HFFc6 (cell line): ENCODE data around the gene JAKMIP1. TPM values are rescaled to one million over a fixed set of nuclear protein-coding genes. Genes with fewer than 3 reads are reported as not detected.

Source experiments
- DNase-seq: peaks from one replicate; pipeline ENCODE4 v3.0.0-alpha.2; 2018
- H3K27ac Mint-ChIP-seq: 2 replicates; pipeline ENCODE4 v1.8.0; 2020; ENCODE audit warnings: mild to moderate bottlenecking, mixed read lengths
- H3K27me3 Mint-ChIP-seq: 2 replicates; pipeline ENCODE4 v1.8.0; 2021; ENCODE audit warnings: mild to moderate bottlenecking, moderate library complexity, mixed read lengths; ENCODE audit not compliant: insufficient read depth
- H3K36me3 Mint-ChIP-seq: 2 replicates; pipeline ENCODE4 v1.8.0; 2021; ENCODE audit warnings: low read depth, mixed read lengths
- H3K4me1 Mint-ChIP-seq: 2 replicates; pipeline ENCODE4 v1.8.0; 2020; ENCODE audit warnings: low read depth, mixed read lengths
- H3K4me3 Mint-ChIP-seq: 2 replicates; pipeline ENCODE4 v1.8.0; 2020; ENCODE audit warnings: mild to moderate bottlenecking, moderate library complexity, mixed read lengths
- H3K9me3 Mint-ChIP-seq: 2 replicates; pipeline ENCODE4 v1.8.0; 2020; ENCODE audit warnings: mild to moderate bottlenecking, mixed read lengths
- total RNA-seq, 6 experiments: library from RNA; stranded (reverse); fragmentation: NEBNext Ultra II Directional; extraction: Animal tissue kit (Norgen Biotek cat#: 25700); gene quantifications; 2 replicates in 1 of 6; 3 replicates in 5 of 6; pipeline ENCODE4 v1.2.3, GENCODE V29; 2021
- TF ChIP-seq, protein P1 (sequence below): fragments of 200-600 bp; sonication (generic); IDR thresholded peaks from 2 replicates; pipeline ENCODE4 v1.5.0; 2021; ENCODE audit warnings: antibody characterized with exemption, mild to moderate bottlenecking

JAKMIP1 gene
- total RNA-seq, 6 experiments from 2014 or later, result not detected

DNA sequence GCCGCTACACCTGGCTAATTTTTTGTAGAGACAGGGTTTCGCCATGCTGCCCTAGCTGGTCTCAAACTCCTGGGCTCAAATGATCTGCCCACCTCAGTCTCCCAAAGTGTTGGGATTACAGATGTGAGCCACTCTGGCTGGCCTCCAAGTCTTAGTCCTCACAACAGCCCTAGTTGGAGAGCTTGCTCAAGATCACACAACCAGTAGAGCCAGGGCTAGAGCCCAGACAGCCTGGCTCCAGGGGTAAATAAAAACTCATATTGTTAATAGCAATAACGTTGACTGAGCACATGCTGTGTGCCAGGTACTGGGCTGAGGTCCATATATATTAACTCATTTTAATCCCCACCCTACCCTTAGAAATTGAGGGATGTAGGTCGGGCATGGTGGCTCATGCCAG lies 7.3 kb upstream of the JAKMIP1 start:
- Mint-ChIP-seq H3K9me3 (peaks cover 11% of the 10 kb centered on the region; the same call in 1 of the 2 replicates), H3K4me3 (no peak overlapping the region), H3K27ac (no peak overlapping the region), H3K4me1 (no peaks in the 10 kb centered on the region), H3K27me3 (peaks cover 3% of the 10 kb centered on the region; the same call in 1 of the 2 replicates), H3K36me3 (no peaks in the 10 kb centered on the region)
- TF ChIP-seq, protein P1, sequence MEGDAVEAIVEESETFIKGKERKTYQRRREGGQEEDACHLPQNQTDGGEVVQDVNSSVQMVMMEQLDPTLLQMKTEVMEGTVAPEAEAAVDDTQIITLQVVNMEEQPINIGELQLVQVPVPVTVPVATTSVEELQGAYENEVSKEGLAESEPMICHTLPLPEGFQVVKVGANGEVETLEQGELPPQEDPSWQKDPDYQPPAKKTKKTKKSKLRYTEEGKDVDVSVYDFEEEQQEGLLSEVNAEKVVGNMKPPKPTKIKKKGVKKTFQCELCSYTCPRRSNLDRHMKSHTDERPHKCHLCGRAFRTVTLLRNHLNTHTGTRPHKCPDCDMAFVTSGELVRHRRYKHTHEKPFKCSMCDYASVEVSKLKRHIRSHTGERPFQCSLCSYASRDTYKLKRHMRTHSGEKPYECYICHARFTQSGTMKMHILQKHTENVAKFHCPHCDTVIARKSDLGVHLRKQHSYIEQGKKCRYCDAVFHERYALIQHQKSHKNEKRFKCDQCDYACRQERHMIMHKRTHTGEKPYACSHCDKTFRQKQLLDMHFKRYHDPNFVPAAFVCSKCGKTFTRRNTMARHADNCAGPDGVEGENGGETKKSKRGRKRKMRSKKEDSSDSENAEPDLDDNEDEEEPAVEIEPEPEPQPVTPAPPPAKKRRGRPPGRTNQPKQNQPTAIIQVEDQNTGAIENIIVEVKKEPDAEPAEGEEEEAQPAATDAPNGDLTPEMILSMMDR, result no peak
- no peak for DNase-seq

DNA sequence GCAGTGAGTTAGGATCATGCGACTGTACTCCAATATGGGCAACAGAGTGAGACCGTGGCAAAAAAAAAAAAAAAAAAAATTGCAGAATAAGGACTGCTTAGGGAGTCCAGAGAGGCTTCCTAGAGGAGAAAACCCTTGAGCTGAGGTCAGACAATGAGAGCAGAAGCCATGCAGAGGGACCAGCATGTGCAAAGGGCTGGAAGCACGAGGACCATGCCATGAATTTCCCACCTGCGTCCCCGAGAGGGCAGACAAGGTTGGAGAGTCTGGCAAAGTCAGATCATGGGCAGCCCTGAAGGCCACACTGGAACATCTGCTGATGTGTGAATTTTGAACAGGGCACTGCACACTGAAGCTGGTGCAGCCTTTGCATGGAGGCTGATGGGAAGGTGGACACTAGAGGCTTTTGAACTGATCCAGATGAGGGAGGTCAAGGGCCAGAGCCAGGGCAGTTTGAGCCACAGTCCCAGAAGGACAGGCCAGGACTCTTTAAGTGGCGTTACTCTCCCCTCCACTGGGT lies 6.5 kb upstream of the JAKMIP1 start:
- peaks cover 11% of the 10 kb centered on the region; the same call in 1 of the 2 replicates for H3K9me3 Mint-ChIP-seq
- DNase-seq, result no peak
- no peaks in the 10 kb centered on the region for H3K4me1 Mint-ChIP-seq
- peaks cover 5% of the 10 kb centered on the region; the same call in 1 of the 2 replicates for H3K27me3 Mint-ChIP-seq
- TF ChIP-seq, protein P1, result no peak
- H3K36me3 Mint-ChIP-seq, result no peaks in the 10 kb centered on the region
- no peak overlapping the region for H3K27ac Mint-ChIP-seq
- H3K4me3 Mint-ChIP-seq, result no peak overlapping the region

DNA sequence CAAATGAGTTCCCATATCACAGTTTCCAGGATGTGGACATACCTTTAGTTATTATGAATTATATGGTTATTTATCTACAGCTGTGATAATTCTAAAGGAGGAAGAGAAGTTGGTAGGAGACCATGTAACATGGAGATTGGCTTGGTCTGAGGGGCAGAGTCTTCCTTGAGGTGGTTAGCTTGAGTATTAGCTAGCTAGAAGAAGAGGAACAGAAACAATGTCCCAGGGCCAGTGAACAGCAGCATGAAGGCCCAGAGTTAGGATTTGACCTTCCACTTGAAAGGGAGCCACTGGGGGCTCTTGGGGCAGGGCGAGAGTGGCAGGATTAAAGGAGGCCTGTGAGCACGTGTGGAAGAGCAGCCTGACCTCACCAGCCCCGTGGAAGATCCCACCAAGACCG lies 5.6 kb upstream of the JAKMIP1 start:
- Mint-ChIP-seq H3K27me3 (peaks cover 10% of the 10 kb centered on the region), H3K27ac (no peak overlapping the region), H3K4me1 (no peaks in the 10 kb centered on the region), H3K9me3 (peaks cover 19% of the 10 kb centered on the region), H3K36me3 (no peaks in the 10 kb centered on the region), H3K4me3 (no peak overlapping the region)
- TF ChIP-seq, protein P1, result no peak
- no peak for DNase-seq

DNA sequence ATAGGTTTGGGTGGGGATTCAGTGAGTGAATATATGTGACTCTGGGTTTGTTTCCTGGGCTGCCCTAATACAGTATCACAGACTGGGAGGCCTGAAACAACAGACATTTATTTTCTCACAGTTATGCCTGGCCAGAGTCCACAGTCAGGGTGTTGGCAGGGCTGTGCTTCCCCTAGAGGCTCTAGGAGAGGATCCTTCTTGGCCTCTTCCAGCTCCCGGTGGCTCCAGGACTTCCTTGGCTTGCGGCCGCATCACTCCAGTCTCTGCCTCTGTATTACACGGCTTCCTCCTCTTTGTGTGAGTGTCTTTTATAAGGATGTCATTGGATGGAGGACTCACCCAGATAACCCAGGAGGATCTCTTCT lies 5.2 kb upstream of the JAKMIP1 start:
- no peaks in the 10 kb centered on the region for H3K36me3 Mint-ChIP-seq
- no peak overlapping the region for H3K27ac Mint-ChIP-seq
- TF ChIP-seq, protein P1, result no peak
- DNase-seq, result no peak
- no peaks in the 10 kb centered on the region for H3K4me1 Mint-ChIP-seq
- H3K9me3 Mint-ChIP-seq, result peaks cover 20% of the 10 kb centered on the region
- H3K27me3 Mint-ChIP-seq, result peaks cover 10% of the 10 kb centered on the region
- no peak overlapping the region for H3K4me3 Mint-ChIP-seq

DNA sequence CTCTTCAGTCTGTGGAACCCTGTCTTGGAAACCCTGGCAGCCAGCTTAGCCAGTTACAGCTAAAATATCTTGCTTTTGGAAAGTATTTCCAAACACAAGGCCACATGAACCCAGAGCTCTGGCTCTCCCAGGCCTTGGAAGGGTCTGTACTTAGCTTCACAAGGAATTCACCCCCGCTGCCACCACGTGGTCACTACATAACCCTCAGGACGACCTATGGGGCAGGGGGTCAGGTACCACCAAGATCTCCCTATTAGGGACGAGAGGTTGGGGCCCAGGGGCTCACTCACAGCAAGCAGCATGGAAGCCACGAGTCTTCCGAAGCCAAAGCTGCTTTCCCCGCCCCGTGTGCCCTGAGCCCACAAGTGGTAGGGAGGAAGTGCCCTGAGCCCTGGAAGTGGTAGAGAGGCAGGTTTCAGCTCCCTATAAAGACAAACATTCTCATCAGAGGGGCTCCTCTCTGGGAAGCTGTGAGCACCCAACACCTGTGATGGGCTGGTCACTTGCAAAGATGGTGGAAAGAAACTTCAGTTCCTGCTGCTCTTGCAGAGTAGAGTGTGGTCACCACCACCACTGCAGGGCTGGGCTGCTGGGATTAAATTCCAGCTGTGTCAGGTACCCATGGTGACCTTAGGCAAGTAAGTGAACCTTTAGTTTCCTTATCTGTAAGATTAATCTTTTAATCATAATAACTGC lies 4.7 kb upstream of the JAKMIP1 start:
- Mint-ChIP-seq H3K27ac (no peak overlapping the region), H3K4me1 (no peaks in the 10 kb centered on the region), H3K4me3 (no peak overlapping the region), H3K9me3 (peaks cover 20% of the 10 kb centered on the region), H3K36me3 (no peaks in the 10 kb centered on the region), H3K27me3 (peaks cover 10% of the 10 kb centered on the region)
- DNase-seq, result no peak
- TF ChIP-seq, protein P1, result no peak
